ENCODE measurements around the gene RCC2. TPM values are rescaled to one million over a fixed set of nuclear protein-coding genes. Genes with fewer than 3 reads are reported as not detected.

RCC2 gene
- total and polyA plus RNA-seq, 8 donors: 15.8 to 73.6 (median 26.0) TPM

DNA sequence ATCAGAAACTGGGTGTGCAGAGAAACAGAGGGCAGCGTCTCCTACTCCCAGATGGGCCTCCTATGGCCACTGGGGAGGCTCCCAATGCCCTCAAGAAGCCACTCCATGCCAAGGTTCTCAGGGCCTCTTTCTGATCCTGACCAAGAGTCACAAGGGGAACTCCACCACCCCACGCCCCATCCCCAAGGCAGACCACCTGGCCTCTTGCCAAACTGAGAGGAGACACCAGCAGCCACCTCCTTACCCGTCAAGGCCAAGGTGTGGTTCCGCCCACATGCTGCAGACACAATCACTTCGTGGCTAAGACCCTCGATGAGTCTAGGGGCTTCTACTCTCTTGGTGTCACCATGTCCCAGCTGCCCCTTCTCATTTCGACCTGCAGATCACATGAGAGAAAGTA, 17.0 kb downstream of the RCC2 start:
- no peak for DNase-seq
- intact Hi-C loops (cut with DNase I; ENCODE audit: low total_unique reads): no loop called here
- no peak for TF ChIP-seq EP300 (IDR thresholded peaks at IDR 0.05)
- no peak for TF ChIP-seq POLR2AphosphoS5 (IDR thresholded peaks at IDR 0.05)
- no peak for TF ChIP-seq POLR2A (IDR thresholded peaks at IDR 0.05)
- TF ChIP-seq, protein P1, sequence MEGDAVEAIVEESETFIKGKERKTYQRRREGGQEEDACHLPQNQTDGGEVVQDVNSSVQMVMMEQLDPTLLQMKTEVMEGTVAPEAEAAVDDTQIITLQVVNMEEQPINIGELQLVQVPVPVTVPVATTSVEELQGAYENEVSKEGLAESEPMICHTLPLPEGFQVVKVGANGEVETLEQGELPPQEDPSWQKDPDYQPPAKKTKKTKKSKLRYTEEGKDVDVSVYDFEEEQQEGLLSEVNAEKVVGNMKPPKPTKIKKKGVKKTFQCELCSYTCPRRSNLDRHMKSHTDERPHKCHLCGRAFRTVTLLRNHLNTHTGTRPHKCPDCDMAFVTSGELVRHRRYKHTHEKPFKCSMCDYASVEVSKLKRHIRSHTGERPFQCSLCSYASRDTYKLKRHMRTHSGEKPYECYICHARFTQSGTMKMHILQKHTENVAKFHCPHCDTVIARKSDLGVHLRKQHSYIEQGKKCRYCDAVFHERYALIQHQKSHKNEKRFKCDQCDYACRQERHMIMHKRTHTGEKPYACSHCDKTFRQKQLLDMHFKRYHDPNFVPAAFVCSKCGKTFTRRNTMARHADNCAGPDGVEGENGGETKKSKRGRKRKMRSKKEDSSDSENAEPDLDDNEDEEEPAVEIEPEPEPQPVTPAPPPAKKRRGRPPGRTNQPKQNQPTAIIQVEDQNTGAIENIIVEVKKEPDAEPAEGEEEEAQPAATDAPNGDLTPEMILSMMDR (IDR thresholded peaks at IDR 0.05): no peak
- Histone ChIP-seq H3K27ac (no peak overlapping the region), H3K9me3 (no peaks in the 10 kb centered on the region), H3K4me1 (peaks cover 0 to 32% (median 15%) of the 10 kb centered on the region in 4 donors), H3K4me3 (no peak overlapping the region), H3K36me3 (peaks cover 86 to 100% (median 98%) of the 10 kb centered on the region in 4 donors), H3K27me3 (no peaks in the 10 kb centered on the region)
- 68 to 91% (median 70%) methylated on average over 3 to 7 of the region's 7 CpGs for WGBS, 5 donors

DNA sequence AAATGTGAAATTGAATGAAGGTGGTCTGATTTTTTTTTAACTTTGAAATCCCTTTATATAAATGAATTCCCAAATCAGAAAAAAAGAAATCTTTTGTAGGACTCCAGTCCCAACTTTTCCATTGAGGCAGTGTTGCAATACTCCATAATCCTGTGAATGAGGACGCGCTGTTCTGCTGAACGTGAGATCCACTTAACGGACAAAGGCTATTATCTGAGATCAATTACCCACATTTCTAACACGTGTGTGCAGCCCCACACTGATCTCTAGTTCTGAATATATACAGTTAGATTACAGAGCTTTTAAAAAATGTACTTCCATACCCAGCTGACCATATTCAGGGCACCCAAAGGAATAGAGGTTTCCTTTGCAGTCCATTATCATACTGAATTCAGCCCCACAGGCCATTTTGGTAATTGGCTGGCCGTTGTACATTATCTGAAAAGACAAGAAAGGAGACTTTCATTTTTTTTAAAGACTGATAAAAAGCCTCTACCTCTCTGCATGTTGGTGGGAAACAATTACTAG, 19.0 kb downstream of the RCC2 start:
- TF ChIP-seq POLR2A (IDR thresholded peaks at IDR 0.05) (no peak), EP300 (IDR thresholded peaks at IDR 0.05) (no peak), POLR2AphosphoS5 (IDR thresholded peaks at IDR 0.05) (no peak)
- TF ChIP-seq, protein P1 (IDR thresholded peaks at IDR 0.05): no peak
- Histone ChIP-seq H3K4me3 (no peak overlapping the region), H3K27me3 (no peaks in the 10 kb centered on the region), H3K27ac (no peak overlapping the region), H3K9me3 (no peaks in the 10 kb centered on the region), H3K36me3 (peaks cover 88 to 100% (median 100%) of the 10 kb centered on the region in 4 donors), H3K4me1 (peaks cover 0 to 26% (median 10%) of the 10 kb centered on the region in 4 donors)
- no peak for DNase-seq
- WGBS, 5 donors: 73 to 80% (median 76%) methylated on average over 6 of the region's 6 CpGs
- intact Hi-C loops (cut with DNase I; ENCODE audit: low total_unique reads): no loop called here

- intact Hi-C loops (cut with DNase I; ENCODE audit: low total_unique reads): no loop called here
- Histone ChIP-seq H3K4me1 (peaks cover 0 to 26% (median 10%) of the 10 kb centered on the region in 4 donors), H3K27me3 (no peaks in the 10 kb centered on the region), H3K9me3 (no peaks in the 10 kb centered on the region), H3K27ac (peak overlapping the region in 1 of 5 donors; percentile 1), H3K4me3 (no peak overlapping the region), H3K36me3 (peaks cover 88 to 100% (median 100%) of the 10 kb centered on the region in 4 donors)
- WGBS, 5 donors: 38 to 63% (median 43%) methylated on average over 28 to 42 of the region's 42 CpGs
- TF ChIP-seq POLR2AphosphoS5 (IDR thresholded peaks at IDR 0.05) (peak in 1 of 3 donors; percentile 58), POLR2A (IDR thresholded peaks at IDR 0.05) (no peak), EP300 (IDR thresholded peaks at IDR 0.05) (no peak)
- TF ChIP-seq, protein P1 (IDR thresholded peaks at IDR 0.05): peak in 6 of 7 experiments; percentile 65 to 99 (median 98)
- peak; percentile 79 to 84 for DNase-seq
Observed at GRCh38 chr1:17419626-17420328, 19.7 kb downstream of the RCC2 start.

- Histone ChIP-seq H3K4me1 (peaks cover 0 to 16% (median 3%) of the 10 kb centered on the region in 4 donors), H3K4me3 (no peak overlapping the region), H3K27me3 (no peaks in the 10 kb centered on the region), H3K27ac (no peak overlapping the region), H3K9me3 (no peaks in the 10 kb centered on the region), H3K36me3 (peaks cover 95 to 100% (median 100%) of the 10 kb centered on the region in 4 donors)
- DNase-seq: no peak
- 88 to 93% (median 91%) methylated on average over 18 to 20 of the region's 20 CpGs for WGBS, 5 donors
- intact Hi-C loops (cut with DNase I; ENCODE audit: low total_unique reads): no loop called here
- TF ChIP-seq, protein P1 (IDR thresholded peaks at IDR 0.05): no peak
- TF ChIP-seq EP300 (IDR thresholded peaks at IDR 0.05) (no peak), POLR2A (IDR thresholded peaks at IDR 0.05) (no peak), POLR2AphosphoS5 (IDR thresholded peaks at IDR 0.05) (no peak)
Observed at GRCh38 chr1:17416389-17416788, 23.1 kb downstream of the RCC2 start.
